Lower leg skin (tissue), 4 donors: ENCODE results near the gene TRPV5. TPM values are rescaled to one million over a fixed set of nuclear protein-coding genes. Genes with fewer than 3 reads are reported as not detected.

Experiments
- DNase-seq, 2 donors: peaks; one replicate each; pipeline ENCODE4 v3.0.0-alpha.2; 2019; ENCODE audit warnings: low spot score in 2 of 2
- H3K4me3 ChIP-seq: fragments of 200-600 bp; sonication (generic); 2 replicates; pipeline ENCODE4 v1.5.1; 2017; ENCODE audit warnings: mild to moderate bottlenecking, low read depth; ENCODE audit not compliant: poor library complexity, severe bottlenecking
- POLR2A ChIP-seq, 2 donors: fragments of 450-650 bp; IDR thresholded peaks; one replicate each; pipeline ENCODE4 v1.6.1; 2016 to 2017; ENCODE audit warnings: antibody characterized with exemption in 2 of 2, mild to moderate bottlenecking in 1 of 2, moderate library complexity in 1 of 2
- WGBS, 2 donors: methylation state at CpG; one replicate each; pipeline ENCODE4 v1.1.5; 2018; 5-methylcytosine and 5-hydroxymethylcytosine counted together
- intact Hi-C: fragments of 100-400 bp; cut with DNase I; formaldehyde crosslinking; loops from one replicate; pipeline ENCODE4 v1.15.0; 2023; ENCODE audit warnings: low total_unique reads
- total RNA-seq, 4 donors: library from RNA; depleted of rRNA; stranded (reverse); fragments of >200 nt; gene quantifications; one replicate each; pipeline ENCODE4 v1.1.0, GENCODE V29; 2016
- TF ChIP-seq, protein P1 (sequence below), 3 donors: fragments of 450-650 bp; IDR thresholded peaks; one replicate each; pipeline ENCODE4 v1.5.1; 2016; ENCODE audit warnings: antibody characterized with exemption in 3 of 3, mild to moderate bottlenecking in 3 of 3, moderate library complexity in 2 of 3

TRPV5 gene
- total RNA-seq, 4 donors from 2014 or later, result not detected

DNA sequence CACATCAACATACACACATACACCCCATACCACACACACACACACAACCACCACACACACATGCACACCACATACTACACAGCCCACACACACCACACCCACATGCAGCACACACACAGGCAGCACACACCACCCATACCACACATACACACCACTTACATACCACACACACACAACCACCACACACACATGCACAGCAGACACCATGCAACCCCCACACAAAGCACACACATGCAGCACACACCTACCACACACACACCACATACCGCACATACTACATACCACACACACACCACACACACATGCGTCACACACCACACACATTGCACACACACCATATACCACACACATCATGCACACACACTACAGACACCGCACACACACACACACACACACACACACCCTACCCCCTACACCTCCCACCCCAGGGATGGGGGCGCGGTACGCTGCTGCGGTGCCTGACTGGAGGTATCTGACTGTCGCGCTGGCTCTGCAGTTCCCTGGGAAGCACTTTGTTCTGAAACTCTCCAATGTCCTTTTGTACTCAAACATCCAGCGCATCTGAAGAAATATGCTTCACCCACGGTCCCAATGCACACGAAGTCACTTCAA is 42.6 kb downstream of the TRPV5 start:
- DNase-seq, result peak in 1 of 2 donors; percentile 52
- no peak for TF ChIP-seq POLR2A (IDR thresholded peaks at IDR 0.05)
- TF ChIP-seq, protein P1, sequence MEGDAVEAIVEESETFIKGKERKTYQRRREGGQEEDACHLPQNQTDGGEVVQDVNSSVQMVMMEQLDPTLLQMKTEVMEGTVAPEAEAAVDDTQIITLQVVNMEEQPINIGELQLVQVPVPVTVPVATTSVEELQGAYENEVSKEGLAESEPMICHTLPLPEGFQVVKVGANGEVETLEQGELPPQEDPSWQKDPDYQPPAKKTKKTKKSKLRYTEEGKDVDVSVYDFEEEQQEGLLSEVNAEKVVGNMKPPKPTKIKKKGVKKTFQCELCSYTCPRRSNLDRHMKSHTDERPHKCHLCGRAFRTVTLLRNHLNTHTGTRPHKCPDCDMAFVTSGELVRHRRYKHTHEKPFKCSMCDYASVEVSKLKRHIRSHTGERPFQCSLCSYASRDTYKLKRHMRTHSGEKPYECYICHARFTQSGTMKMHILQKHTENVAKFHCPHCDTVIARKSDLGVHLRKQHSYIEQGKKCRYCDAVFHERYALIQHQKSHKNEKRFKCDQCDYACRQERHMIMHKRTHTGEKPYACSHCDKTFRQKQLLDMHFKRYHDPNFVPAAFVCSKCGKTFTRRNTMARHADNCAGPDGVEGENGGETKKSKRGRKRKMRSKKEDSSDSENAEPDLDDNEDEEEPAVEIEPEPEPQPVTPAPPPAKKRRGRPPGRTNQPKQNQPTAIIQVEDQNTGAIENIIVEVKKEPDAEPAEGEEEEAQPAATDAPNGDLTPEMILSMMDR (IDR thresholded peaks at IDR 0.05), result no peak
- whole genome bisulfite sequencing, 2 donors, result 83 to 85% methylated on average over 12 of the region's 12 CpGs
- intact Hi-C loops, result no loop called here
- no peak overlapping the region for H3K4me3 ChIP-seq

DNA sequence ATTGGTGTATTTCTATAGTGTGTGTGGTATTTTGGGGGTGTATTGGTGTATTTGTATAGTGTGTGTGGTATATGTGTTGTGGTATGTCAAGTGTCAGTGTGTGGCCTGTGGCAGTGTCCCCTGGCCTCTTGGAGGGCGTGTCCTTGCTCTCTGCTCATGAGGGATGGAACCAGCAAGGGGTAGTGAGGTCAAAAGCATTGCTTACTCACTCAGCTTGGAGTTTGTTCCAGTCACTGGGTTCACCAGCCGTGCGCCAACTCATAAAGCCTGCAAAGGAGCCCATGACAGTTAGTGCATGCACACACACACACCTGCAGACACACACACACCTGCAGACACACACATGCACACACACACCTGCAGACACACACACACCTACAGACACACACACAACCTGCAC is 43.7 kb downstream of the TRPV5 start:
- intact Hi-C loops, result no loop called here
- 46 to 68% methylated on average over 3 of the region's 3 CpGs for WGBS, 2 donors
- TF ChIP-seq, protein P1 (IDR thresholded peaks at IDR 0.05), result no peak
- TF ChIP-seq POLR2A (IDR thresholded peaks at IDR 0.05), result no peak
- no peak overlapping the region for H3K4me3 ChIP-seq
- DNase-seq, result peak in 1 of 2 donors; percentile 32

DNA sequence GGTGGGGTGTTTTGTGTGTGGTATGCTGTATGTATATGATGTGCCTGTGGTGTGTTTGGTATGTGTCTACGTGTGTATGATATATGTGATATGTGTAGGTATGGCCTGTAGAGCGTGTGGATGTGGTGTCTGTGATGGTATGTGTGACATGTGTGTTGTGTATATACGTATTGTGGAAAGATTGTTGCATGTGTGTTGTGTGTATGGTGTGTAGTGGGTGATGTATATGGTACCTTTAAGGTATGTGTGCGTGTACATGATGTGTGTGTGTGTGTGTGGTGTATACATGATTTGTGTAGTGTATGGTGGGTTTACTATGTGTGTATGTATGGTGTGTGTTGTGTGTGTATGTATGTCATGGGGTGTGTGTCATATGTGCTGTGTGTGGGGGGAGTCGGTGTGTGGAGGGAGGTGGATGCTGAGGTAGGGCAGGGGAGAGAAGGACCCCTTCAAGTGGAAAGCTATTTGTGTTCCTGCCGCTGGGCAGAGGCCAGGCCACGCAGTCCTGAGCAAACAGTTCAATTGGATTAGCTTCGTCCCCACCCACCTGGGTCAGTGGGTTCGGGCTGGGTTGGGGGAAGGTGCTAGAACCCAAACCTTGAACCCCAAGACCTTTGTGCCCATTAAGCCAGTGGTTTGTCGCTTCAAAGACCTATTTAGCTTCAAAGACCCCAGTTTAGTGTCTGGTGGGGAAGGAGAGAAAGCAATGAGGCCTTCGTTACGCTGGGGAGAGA is 46.1 kb downstream of the TRPV5 start:
- no peak overlapping the region for H3K4me3 ChIP-seq
- 88 to 94% methylated on average over 12 of the region's 12 CpGs for WGBS, 2 donors
- intact Hi-C loops, result no loop called here
- DNase-seq, result peak in 1 of 2 donors; percentile 53
- TF ChIP-seq POLR2A (IDR thresholded peaks at IDR 0.05), result no peak
- TF ChIP-seq, protein P1 (IDR thresholded peaks at IDR 0.05), result no peak

DNA sequence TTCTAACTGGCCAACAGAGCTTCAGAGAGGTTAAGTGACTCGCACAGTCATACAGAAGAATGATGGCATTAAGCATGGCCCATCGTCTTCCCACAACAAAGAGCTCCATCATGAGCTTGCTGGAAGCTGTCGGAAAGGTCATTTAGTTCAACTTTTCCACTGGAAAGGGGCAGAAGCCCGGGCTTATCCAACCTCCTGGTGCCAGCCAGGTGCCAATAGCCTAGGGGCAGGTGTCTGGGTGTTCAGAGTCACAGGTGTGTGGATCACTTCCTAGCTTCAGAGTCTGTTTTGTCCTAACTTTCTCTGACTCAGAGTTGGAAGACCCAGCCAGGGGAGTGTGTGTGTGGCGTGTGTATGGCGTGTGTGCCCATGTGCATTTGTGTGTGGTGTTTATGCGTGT is 46.7 kb downstream of the TRPV5 start:
- H3K4me3 ChIP-seq, result no peak overlapping the region
- WGBS, 2 donors, result 40 to 44% methylated on average over 7 of the region's 7 CpGs
- TF ChIP-seq POLR2A (IDR thresholded peaks at IDR 0.05), result no peak
- TF ChIP-seq, protein P1 (IDR thresholded peaks at IDR 0.05), result no peak
- DNase-seq, result peak in 1 of 2 donors; percentile 66
- intact Hi-C loops, result no loop called here

DNA sequence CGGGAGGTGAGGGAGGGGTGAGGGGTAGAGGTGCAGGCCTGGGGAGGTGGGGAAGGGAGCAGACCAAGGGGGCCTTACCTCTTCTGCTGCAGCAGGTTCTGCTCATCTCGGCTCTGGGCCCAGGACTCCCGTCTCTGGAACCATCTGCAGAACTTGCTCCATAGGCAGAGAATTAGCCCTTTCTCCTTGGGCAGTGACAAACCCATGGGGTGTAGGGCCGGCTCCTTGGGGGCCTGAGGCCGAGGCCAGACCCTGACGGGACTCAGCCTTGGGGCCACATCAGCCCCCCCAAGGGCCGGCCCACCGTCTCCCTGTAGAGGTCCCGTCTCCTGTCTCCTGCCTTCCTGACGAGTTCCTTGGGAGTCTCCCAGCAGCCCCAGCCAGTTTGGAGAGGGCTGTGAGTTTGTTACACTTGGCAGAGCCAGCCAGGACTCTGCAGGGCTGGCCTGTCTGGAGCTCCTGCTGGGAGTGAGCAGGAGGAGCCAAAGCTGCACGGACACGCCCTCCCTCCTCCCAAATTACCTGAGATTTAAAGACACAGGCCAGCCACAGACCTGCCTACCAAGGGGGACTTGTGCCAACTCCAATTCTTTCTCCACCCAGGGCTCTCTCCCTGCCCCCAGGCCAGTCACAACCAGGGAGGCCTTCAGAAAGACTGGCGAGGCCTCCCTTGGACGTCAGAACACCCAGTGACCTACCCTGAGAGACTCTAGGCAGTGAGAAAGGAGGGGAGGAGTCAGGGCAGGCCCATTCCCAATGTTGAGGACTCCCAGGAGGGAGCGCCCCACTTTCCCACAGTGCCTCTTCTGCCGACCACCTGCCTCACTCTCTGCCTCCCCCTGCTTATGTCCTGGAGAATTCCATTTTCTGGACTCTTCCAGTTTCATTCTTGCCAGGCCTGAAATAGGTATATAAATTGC is 48.0 kb downstream of the TRPV5 start, which contains the start of gene TRPV6:
Gene TRPV6 (minus strand): TSS at position 435 of the 920 bp plus-strand sequence.
- intact Hi-C loops, result no loop called here
- 30 to 35% methylated on average over 10 to 16 of the region's 16 CpGs for WGBS, 2 donors
- DNase-seq, result peak; percentile 55 to 89
- H3K4me3 ChIP-seq, result no peak within 1 kb of the TSS
- TF ChIP-seq POLR2A (IDR thresholded peaks at IDR 0.05), result no peak
- TF ChIP-seq, protein P1 (IDR thresholded peaks at IDR 0.05), result no peak
